Central memory CD4-positive, alpha-beta T cell (primary cell): ENCODE measurements around the gene CLGN.
A peak's percentile ranks its signal among the peaks of the same experiment; 100 is the strongest.

Source experiments
- DNase-seq: peaks from one replicate; pipeline ENCODE4 v3.0.0; 2022

The CLGN gene

GRCh38 chr4:140373328-140374129 is 53.9 kb downstream of the CLGN start, which contains the start of gene SCOC:
SCOC (plus strand) TSS chr4:140373646; CDS start chr4:140379171, 5,525 bp downstream.
- peak; percentile 96 for DNase-seq

DNA sequence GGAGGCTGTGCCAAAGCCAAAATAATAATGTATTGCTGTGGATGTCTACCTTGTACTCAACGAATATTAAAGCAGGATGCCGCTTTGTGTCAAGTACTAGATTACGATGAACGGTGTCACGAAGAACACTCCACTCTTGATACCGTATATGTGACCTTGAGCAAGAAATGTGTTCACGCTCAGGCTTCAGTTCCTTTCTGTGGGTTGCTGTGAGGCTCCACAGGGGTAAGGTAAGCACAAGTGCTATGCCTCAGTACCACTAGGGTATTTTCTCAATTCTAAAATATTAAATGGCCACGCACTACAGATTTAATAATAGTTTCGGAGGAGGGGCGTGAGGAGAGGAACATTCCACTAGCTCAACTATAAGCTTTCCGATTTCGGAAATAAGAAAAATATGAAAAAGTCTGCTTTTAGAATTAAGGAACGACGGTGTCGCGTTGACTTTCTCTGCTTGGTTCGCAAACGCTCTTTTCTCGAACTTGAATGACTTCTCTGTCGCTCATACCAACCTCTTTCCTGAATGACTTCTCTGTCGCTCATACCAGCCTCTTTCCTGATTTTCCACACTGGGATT is 54.6 kb downstream of the CLGN start:
- DNase-seq: peak; percentile 37

GRCh38 chr4:140368686-140369085 is 58.8 kb downstream of the CLGN start:
- DNase-seq: no peak

GRCh38 chr4:140367738-140368137 is 59.7 kb downstream of the CLGN start:
- DNase-seq: no peak

- DNase-seq: no peak
These were observed 63.9 kb downstream of the CLGN start for GRCh38 chr4:140363558-140363957.

DNA sequence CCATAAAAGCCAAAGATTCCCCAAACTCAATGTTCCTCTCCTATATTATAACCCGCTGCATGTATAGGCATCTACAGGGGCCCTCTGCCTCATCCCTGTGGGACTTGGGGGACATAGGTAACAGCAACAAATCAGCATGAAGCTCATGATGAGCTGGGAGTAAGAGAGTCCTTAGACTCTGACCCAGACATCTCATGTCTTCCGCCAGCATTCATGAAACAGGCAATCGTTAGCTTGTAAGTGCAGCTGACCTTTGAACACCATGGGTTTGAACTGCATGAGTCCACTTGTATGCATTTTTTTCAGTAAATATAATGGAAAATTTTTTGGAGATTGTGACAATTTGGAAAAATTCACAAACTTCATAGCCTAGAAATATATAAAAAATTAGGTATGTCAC is 64.4 kb downstream of the CLGN start:
- no peak for DNase-seq

DNA sequence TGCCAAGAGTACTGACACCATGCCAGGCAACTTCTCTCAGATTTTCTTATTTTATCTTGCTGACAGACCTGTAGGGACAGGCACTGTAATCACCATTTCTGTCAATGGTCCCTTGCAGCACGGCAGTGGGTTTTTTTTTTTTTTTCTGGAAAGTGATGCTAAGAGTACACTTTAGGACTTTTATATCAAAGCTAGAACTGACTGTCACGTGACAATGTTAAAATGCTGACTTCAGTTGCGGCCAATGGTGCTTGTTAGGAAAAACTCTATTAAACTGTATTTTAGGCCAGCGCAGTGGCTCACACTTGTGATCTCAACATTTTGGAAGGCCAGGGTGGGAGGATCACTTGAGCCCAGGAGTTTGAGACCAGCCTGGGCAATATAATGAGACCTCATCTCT is 66.3 kb downstream of the CLGN start:
- DNase-seq: no peak

DNA sequence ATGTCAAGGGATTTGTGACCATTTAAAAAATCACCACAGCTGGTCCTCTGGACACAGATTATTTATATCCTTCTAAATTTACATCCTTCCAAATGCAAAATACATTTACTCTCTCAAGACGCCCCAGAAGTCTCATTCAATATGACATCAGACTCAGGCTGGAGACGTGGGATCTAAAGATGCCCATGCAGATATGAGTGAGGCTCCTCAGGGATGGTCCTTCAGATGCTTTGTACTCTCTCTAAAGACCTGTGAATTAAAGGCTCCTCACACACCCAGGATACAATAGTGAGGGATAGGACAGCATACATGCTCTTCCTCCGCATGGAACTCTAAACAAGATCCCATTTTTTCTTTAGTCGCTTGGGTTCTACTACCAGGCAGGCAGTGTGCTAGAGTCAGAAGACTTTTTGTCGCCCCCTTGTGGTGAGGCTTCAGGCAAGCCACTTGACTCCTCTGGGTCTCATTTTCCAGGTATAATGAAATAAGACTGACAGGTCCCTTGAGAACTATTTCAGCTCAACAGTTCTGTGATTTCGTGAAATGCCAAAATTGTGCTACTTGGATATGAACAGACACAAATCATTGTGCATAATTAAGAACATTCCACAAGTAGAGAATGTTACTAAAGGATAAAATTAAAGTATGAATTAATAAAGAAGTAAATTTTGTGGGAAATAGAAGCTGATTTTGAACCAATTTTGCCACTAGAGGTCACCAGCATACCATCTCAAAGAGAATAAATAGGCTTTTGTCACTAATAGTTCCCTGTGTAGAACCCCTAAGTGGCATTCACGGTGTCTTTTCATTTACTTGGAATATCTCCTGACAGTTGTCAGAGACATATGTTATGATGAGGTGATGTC is 67.7 kb downstream of the CLGN start:
- peak; percentile 62 for DNase-seq

GRCh38 chr4:140358281-140358680 is 69.2 kb downstream of the CLGN start:
- DNase-seq: no peak

DNA sequence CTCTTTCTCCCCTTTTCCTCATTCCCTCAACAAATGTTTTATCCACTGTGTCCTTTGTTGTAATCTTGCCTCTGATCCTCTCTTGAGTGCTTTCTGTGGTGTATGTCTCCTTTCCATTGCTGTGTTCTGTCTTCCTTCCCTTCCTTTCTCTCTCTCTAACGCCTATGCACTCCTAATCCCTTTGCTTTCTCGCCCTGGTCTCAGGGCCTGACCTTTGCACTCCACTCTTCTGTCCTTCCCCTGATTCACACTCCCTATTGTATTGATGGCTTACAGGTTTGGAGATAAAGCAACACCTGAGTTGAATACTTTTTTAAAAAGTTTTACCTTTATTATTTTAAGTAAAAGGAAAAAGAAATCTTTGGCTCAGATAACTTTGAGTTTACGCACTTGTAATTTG is 69.6 kb downstream of the CLGN start:
- no peak for DNase-seq

GRCh38 chr4:140355288-140355687 is 72.2 kb downstream of the CLGN start:
- DNase-seq: no peak

- DNase-seq: peak; percentile 3
These were observed 73.7 kb downstream of the CLGN start for GRCh38 chr4:140353786-140354185.

DNA sequence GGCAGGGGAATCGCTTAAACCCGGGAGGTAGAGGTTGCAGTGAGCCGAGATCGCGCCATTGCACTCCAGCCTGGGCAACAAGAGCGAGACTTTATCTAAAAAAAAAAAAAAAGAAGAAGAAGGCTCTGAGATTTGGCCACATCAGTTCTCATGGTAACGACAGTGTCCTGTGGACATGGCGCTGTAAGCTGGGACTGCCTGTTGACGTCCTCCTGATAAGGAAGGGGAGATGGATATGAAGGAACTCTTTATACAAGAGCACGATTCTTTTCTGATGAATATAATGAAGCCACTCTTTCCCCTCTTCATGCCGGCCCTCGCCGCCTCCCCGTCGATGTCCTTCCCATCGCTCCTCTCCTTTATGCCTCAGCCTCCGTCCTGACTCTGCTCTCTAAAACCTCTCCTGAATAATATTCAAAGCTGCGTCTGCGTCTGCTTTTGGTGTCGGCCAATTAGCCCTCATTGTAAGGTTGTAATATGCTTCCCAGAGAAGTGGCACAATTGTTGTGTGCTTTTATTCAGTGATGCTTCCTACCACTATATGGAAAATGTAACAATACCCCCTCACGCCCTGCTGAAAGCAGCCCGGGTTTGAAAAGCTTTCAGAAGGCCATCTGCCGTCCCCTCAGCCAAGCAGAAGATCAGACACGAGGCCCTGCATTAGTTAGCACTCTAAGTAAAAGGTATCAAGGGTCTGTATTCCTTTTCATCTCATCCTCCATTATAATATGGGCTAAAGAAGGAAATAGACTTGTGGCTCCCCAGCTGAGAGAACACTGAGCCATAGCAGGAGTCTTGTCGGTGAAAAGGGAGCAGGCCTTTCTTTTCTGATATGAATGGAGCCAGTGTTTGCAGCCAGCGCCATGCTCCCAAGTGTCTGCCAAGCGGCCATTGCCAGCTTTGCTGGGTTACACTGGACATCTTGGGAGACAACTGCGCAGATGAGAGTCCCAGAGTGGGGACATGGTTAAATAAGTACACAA is 76.1 kb downstream of the CLGN start:
- no peak for DNase-seq

DNA sequence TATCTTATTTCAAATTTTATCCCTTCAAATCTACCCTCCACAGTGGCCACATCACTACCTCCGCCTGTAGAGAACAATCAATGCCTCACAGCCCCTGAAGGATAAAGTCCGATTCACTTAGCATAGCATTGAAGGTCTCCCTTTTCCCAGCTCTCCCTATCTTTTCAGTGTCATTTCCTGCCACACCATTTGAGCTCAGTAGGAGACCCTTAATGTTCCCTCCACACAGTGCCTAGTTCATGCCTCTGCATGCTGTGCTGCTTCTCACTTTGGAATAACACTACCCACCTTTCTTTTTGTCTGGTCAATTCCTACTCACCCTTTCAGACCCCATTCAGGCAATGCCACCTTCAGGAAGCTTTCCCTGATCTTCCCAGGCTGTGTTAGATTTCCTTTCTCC is 77.6 kb downstream of the CLGN start:
- DNase-seq: no peak

DNA sequence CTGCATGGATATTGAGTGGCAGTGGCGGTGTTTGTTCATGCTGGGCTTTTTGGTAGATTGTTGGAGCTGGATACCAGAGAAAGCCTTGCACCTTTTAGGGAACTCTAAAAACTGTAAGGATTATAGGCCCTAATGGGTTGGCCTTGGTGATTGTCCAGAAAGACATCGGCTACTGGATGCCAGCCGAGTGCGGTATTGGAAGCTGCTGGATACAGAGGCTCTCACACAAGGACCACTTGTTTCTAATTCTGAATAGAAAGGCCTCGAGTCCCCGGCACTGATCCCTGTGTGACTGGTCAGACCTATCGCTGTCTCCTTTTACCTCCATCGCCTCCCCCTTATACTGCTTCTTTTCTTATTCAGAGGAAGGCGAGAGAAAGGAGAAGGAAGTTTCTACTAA is 81.3 kb downstream of the CLGN start:
- DNase-seq: no peak

- no peak for DNase-seq
These were observed 82.8 kb downstream of the CLGN start for GRCh38 chr4:140344621-140345020.

- no peak for DNase-seq
These were observed 83.3 kb downstream of the CLGN start for GRCh38 chr4:140344101-140344500.

DNA sequence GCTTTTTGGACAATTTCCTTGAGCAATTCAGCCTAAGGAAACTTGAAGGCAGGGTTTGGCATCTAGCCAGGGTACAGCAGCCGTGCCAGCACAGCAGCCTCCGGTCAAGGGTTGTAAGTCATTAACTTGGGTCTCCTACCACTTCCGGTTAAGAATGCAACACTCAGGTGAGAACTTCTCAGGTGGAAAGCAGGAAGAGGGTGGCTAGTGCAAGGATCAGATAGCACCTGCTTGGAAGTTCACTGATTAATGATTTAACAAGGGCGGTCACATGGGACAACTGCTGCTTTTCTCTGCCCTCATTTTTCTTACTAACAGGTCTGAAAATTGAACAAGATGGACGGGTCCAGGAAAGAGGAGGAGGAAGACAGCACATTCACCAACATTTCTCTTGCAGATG is 84.1 kb downstream of the CLGN start:
- DNase-seq: no peak

GRCh38 chr4:140342620-140343019 is 84.8 kb downstream of the CLGN start:
- no peak for DNase-seq
